Neural progenitor cell (in vitro differentiated cells): ENCODE measurements around the gene TSLP. TPM values are rescaled to one million over a fixed set of nuclear protein-coding genes. Genes with fewer than 3 reads are reported as not detected.

Source experiments
- DNase-seq: peaks from one replicate; pipeline ENCODE4 v3.0.0-alpha.2; 2016; ENCODE audit warnings: low spot score
- H2AFZ ChIP-seq: fragments of 200-600 bp; sonication (generic); replicated peaks from 2 replicates; pipeline ENCODE4 v1.6.1; 2016; ENCODE audit warnings: antibody characterized with exemption
- H3F3A ChIP-seq: fragments of 200-600 bp; sonication (generic); 2 replicates; pipeline ENCODE4 v1.6.1; 2016; ENCODE audit warnings: antibody characterized with exemption, low read depth
- H3K27ac ChIP-seq: fragments of 200-600 bp; sonication (generic); 2 replicates; pipeline ENCODE4 v1.5.1; 2016; ENCODE audit warnings: mild to moderate bottlenecking
- H3K27me3 ChIP-seq: fragments of 200-600 bp; sonication (generic); 2 replicates; pipeline ENCODE4 v1.6.1; 2016; ENCODE audit warnings: mild to moderate bottlenecking, moderate library complexity
- H3K36me3 ChIP-seq: fragments of 200-600 bp; sonication (generic); 2 replicates; pipeline ENCODE4 v1.5.1; 2016
- H3K4me1 ChIP-seq: fragments of 200-600 bp; sonication (generic); 2 replicates; pipeline ENCODE4 v1.6.1; 2016; ENCODE audit warnings: mixed run types
- H3K4me2 ChIP-seq: fragments of 200-600 bp; sonication (generic); 2 replicates; pipeline ENCODE4 v1.6.1; 2016
- H3K4me3 ChIP-seq: fragments of 200-600 bp; sonication (generic); 2 replicates; pipeline ENCODE4 v1.5.1; 2016
- H3K79me2 ChIP-seq: fragments of 200-600 bp; sonication (generic); 2 replicates; pipeline ENCODE4 v1.6.1; 2016; ENCODE audit warnings: low read depth
- H3K9ac ChIP-seq: fragments of 200-600 bp; sonication (generic); 2 replicates; pipeline ENCODE4 v1.6.1; 2016
- H3K9me3 ChIP-seq: fragments of 200-600 bp; sonication (generic); 2 replicates; pipeline ENCODE4 v1.5.1; 2016; ENCODE audit warnings: low read depth
- H4K20me1 ChIP-seq: fragments of 200-600 bp; sonication (generic); 2 replicates; pipeline ENCODE4 v1.6.1; 2016; ENCODE audit warnings: low read depth
- H3K27ac Mint-ChIP-seq: 3 replicates; pipeline ENCODE4 v1.8.0; 2021; ENCODE audit warnings: mixed read lengths
- H3K27me3 Mint-ChIP-seq: 2 replicates; pipeline ENCODE4 v1.8.0; 2022; ENCODE audit warnings: low read depth, mild to moderate bottlenecking, inconsistent platforms, moderate library complexity, mixed read lengths; ENCODE audit not compliant: insufficient read depth
- H3K36me3 Mint-ChIP-seq: 3 replicates; pipeline ENCODE4 v1.8.0; 2021; ENCODE audit warnings: mixed read lengths
- H3K4me1 Mint-ChIP-seq: 3 replicates; pipeline ENCODE4 v1.8.0; 2021; ENCODE audit warnings: mixed read lengths
- H3K4me3 Mint-ChIP-seq: 3 replicates; pipeline ENCODE4 v1.8.0; 2021; ENCODE audit warnings: mild to moderate bottlenecking, moderate library complexity, mixed read lengths
- H3K9me3 Mint-ChIP-seq: 3 replicates; pipeline ENCODE4 v1.8.0; 2020; ENCODE audit warnings: mixed read lengths
- CTCF ChIP-seq: fragments of 200-600 bp; sonication (generic); IDR thresholded peaks from 2 replicates; pipeline ENCODE4 v1.5.1; 2017; ENCODE audit warnings: antibody characterized with exemption, mild to moderate bottlenecking
- EZH2 ChIP-seq: fragments of 200-600 bp; sonication (generic); IDR thresholded peaks from 2 replicates; pipeline ENCODE4 v1.6.1; 2017; ENCODE audit warnings: antibody characterized with exemption, mild to moderate bottlenecking, moderate library complexity
- EZH2phosphoT487 ChIP-seq: fragments of 200-600 bp; sonication (generic); IDR thresholded peaks from 2 replicates; pipeline ENCODE4 v1.6.1; 2017; ENCODE audit warnings: antibody characterized with exemption
- total RNA-seq: library from RNA; depleted of rRNA; stranded (reverse); fragments of >200 nt; gene quantifications from 2 replicates; pipeline ENCODE4 v1.2.3, GENCODE V29; 2015; ENCODE audit warnings: low replicate concordance

Gene TSLP
- total RNA-seq, 1 donor from 2014 or later: not detected

DNA sequence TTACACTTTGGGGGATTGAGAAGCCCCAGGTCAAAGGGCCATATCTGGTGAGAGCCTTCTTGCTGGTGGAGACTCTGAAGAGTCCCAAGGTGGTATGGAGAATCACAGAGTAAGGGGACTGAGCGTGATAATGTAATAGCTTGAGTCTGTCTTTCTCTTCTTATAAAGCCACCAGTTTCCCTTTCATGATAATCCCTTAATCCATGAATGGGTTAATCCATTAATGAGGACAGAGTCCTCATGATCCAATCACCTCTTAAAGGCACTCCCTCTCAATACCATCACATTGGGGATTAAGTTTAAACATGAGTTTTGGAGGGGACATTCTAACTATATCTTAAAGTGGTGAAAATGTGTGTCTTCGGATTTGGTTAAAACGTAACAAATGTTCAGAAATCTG is 42.2 kb downstream of the TSLP start:
- TF ChIP-seq EZH2 (no peak), CTCF (no peak), EZH2phosphoT487 (peak; percentile 64)
- peaks cover 28% of the 10 kb centered on the region for H4K20me1 ChIP-seq
- no peak overlapping the region for H3K4me3 ChIP-seq
- H3K27me3 ChIP-seq: no peaks in the 10 kb centered on the region
- Mint-ChIP-seq H3K27me3 (no peaks in the 10 kb centered on the region), H3K9me3 (no peaks in the 10 kb centered on the region), H3K4me3 (no peak overlapping the region), H3K27ac (no peak overlapping the region), H3K36me3 (peaks cover 6% of the 10 kb centered on the region), H3K4me1 (peaks cover 4% of the 10 kb centered on the region)
- no peak overlapping the region for H2AFZ ChIP-seq
- H3F3A ChIP-seq: no peaks in the 10 kb centered on the region
- H3K36me3 ChIP-seq: peaks cover 25% of the 10 kb centered on the region
- H3K79me2 ChIP-seq: no peaks in the 10 kb centered on the region
- peaks cover 11% of the 10 kb centered on the region for H3K4me1 ChIP-seq
- no peak overlapping the region for H3K27ac ChIP-seq
- peak; percentile 51 for DNase-seq
- no peaks in the 10 kb centered on the region for H3K9me3 ChIP-seq
- no peak overlapping the region for H3K4me2 ChIP-seq
- no peak overlapping the region for H3K9ac ChIP-seq

GRCh38 chr5:111115229-111115628 is 43.7 kb downstream of the TSLP start:
- Histone ChIP-seq H3K36me3 (peaks cover 32% of the 10 kb centered on the region), H4K20me1 (peaks cover 28% of the 10 kb centered on the region)
- TF ChIP-seq EZH2 (no peak), CTCF (no peak), EZH2phosphoT487 (no peak)

DNA sequence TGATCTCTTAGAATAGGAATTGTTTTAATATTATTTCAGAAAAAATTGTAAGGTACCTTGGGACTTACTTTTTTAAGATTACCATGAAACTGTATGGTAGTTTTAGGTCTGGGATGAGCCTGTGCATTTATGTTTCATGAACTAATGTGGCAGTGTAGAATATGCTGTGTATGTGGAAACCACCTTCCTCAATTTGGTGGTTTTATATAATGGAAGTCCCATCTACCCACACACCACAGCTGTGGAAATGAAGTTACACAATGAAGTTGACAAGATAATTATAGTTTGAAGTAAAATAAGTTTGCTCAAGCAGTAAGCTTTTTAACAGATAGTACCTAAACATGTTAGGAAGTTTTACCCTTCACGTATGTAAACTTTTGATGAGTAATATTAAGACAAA is 45.0 kb downstream of the TSLP start:
- Histone ChIP-seq H3K4me2 (no peak overlapping the region), H3K36me3 (peaks cover 29% of the 10 kb centered on the region)
- H3K4me3 Mint-ChIP-seq: no peak overlapping the region

More at GRCh38 chr5:111115229-111115628, 43.7 kb downstream of the TSLP start:
- H3K9ac ChIP-seq: no peak overlapping the region
- no peak overlapping the region for H3K4me3 ChIP-seq
- no peak overlapping the region for H3K4me2 ChIP-seq
- no peaks in the 10 kb centered on the region for H3K27me3 ChIP-seq
- DNase-seq: no peak
- Mint-ChIP-seq H3K27me3 (no peaks in the 10 kb centered on the region), H3K4me1 (peaks cover 4% of the 10 kb centered on the region), H3K4me3 (no peak overlapping the region), H3K9me3 (no peaks in the 10 kb centered on the region), H3K36me3 (peaks cover 6% of the 10 kb centered on the region), H3K27ac (no peak overlapping the region)
- no peak overlapping the region for H3K27ac ChIP-seq
- H3K9me3 ChIP-seq: no peaks in the 10 kb centered on the region
- H3K4me1 ChIP-seq: peaks cover 11% of the 10 kb centered on the region
- H3F3A ChIP-seq: no peaks in the 10 kb centered on the region
- no peaks in the 10 kb centered on the region for H3K79me2 ChIP-seq
- H2AFZ ChIP-seq: no peak overlapping the region

More for the DNA sequence above, 45.0 kb downstream of the TSLP start:
- Histone ChIP-seq H4K20me1 (peaks cover 28% of the 10 kb centered on the region), H3K79me2 (no peaks in the 10 kb centered on the region), H3K9me3 (no peaks in the 10 kb centered on the region), H3F3A (no peaks in the 10 kb centered on the region), H3K9ac (no peak overlapping the region), H3K4me1 (peaks cover 11% of the 10 kb centered on the region), H3K4me3 (no peak overlapping the region), H3K27ac (no peak overlapping the region), H3K27me3 (no peaks in the 10 kb centered on the region), H2AFZ (no peak overlapping the region)
- TF ChIP-seq EZH2 (no peak), EZH2phosphoT487 (no peak), CTCF (no peak)
- peaks cover 4% of the 10 kb centered on the region for H3K4me1 Mint-ChIP-seq
- H3K27me3 Mint-ChIP-seq: no peaks in the 10 kb centered on the region
- no peak for DNase-seq
- H3K36me3 Mint-ChIP-seq: peaks cover 8% of the 10 kb centered on the region
- H3K9me3 Mint-ChIP-seq: no peaks in the 10 kb centered on the region
- no peak overlapping the region for H3K27ac Mint-ChIP-seq
